Measurements from ENCODE around the gene THBD.
A peak's percentile ranks its signal among the peaks of the same experiment; 100 is the strongest.

Gene THBD

GRCh38 chr20:23087587-23088251, 38.2 kb upstream of the THBD start:
- Histone ChIP-seq H3F3A (ENCODE audit: insufficient read depth, low read length) (no peaks in the 10 kb centered on the region), H3K4me2 (ENCODE audit: low read depth, low read length) (no peak overlapping the region), H3K4me1 (ENCODE audit: low read length) (no peaks in the 10 kb centered on the region), H3K79me2 (ENCODE audit: low read length) (no peaks in the 10 kb centered on the region), H3K9me3 (replicated peaks; ENCODE audit: insufficient read depth, low read length) (no peaks in the 10 kb centered on the region), H4K20me1 (ENCODE audit: insufficient read depth, low read length) (no peaks in the 10 kb centered on the region), H2AFZ (ENCODE audit: low read length) (no peak overlapping the region), H3K36me3 (replicated peaks; ENCODE audit: insufficient read depth, low read length) (no peaks in the 10 kb centered on the region), H3K27me3 (replicated peaks; ENCODE audit: insufficient read depth, low read length) (no peaks in the 10 kb centered on the region), H3K4me3 (ENCODE audit: low read length) (no peak overlapping the region), H3K9me2 (replicated peaks; ENCODE audit: insufficient read depth, low read length) (no peaks in the 10 kb centered on the region), H3K27ac (ENCODE audit: low read length) (no peak overlapping the region), H3K9ac (ENCODE audit: low read length) (no peak overlapping the region)
- no peak for DNase-seq
- TF ChIP-seq CTCF (IDR thresholded peaks at IDR 0.05; ENCODE audit: low read length), result no peak
- TF ChIP-seq EZH2 (optimal IDR thresholded peaks at IDR 0.05; ENCODE audit: low read depth, low read length), result no peak
- no peak for TF ChIP-seq EZH2phosphoT487 (IDR thresholded peaks at IDR 0.05; ENCODE audit: low read length)

DNA sequence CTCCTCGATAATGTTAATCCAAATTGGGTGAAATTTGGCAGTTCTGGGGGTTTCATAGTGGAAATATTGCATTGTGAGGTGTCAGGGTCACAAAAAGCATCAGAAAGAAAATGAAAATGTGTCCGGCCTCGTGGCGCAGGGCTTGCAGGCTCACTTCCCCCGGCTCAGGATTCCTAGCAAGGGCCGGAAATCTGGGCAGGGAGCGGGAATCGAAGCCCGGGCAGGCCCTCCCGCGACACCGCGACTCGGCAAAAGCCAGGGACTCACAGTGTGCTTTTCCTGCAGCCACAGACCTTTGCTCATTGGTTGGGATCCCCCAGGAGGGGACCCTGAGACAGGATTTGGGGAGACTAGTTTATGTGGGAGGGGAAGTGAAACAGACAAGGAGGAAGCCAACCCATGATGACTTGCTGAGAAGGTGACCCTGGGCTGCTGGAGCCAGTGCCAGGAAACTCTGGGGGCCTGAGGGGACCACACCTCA, 37.5 kb upstream of the THBD start:
- no peak for DNase-seq
- Histone ChIP-seq H3K9me3 (replicated peaks; ENCODE audit: insufficient read depth, low read length) (no peaks in the 10 kb centered on the region), H4K20me1 (ENCODE audit: insufficient read depth, low read length) (no peaks in the 10 kb centered on the region), H3K4me2 (ENCODE audit: low read depth, low read length) (peak overlapping the region; percentile 9; the same call in 1 of the 2 replicates), H3F3A (ENCODE audit: insufficient read depth, low read length) (no peaks in the 10 kb centered on the region), H3K36me3 (replicated peaks; ENCODE audit: insufficient read depth, low read length) (no peaks in the 10 kb centered on the region), H3K27me3 (replicated peaks; ENCODE audit: insufficient read depth, low read length) (no peaks in the 10 kb centered on the region), H3K27ac (ENCODE audit: low read length) (no peak overlapping the region), H3K4me3 (ENCODE audit: low read length) (no peak overlapping the region), H3K9me2 (replicated peaks; ENCODE audit: insufficient read depth, low read length) (no peaks in the 10 kb centered on the region), H3K79me2 (ENCODE audit: low read length) (no peaks in the 10 kb centered on the region), H3K4me1 (ENCODE audit: low read length) (no peaks in the 10 kb centered on the region), H3K9ac (ENCODE audit: low read length) (no peak overlapping the region), H2AFZ (ENCODE audit: low read length) (no peak overlapping the region)
- TF ChIP-seq EZH2 (optimal IDR thresholded peaks at IDR 0.05; ENCODE audit: low read depth, low read length) (no peak), CTCF (IDR thresholded peaks at IDR 0.05; ENCODE audit: low read length) (no peak), EZH2phosphoT487 (IDR thresholded peaks at IDR 0.05; ENCODE audit: low read length) (no peak)

GRCh38 chr20:23086056-23086566, 36.6 kb upstream of the THBD start, which contains the start of gene CD93:
Gene CD93, minus strand, starts transcription at chr20:23086324. Its CDS starts 132 bp downstream, at chr20:23086192.
- H3K4me1 ChIP-seq (ENCODE audit: low read length), result no peaks in the 10 kb centered on the region
- H3K79me2 ChIP-seq (ENCODE audit: low read length), result no peaks in the 10 kb centered on the region
- H3K27ac ChIP-seq (ENCODE audit: low read length), result no peak within 1 kb of the TSS
- no peaks in the 10 kb centered on the region for H3K9me3 ChIP-seq (replicated peaks; ENCODE audit: insufficient read depth, low read length)
- no peak within 1 kb of the TSS for H3K9ac ChIP-seq (ENCODE audit: low read length)
- no peak within 1 kb of the TSS for H2AFZ ChIP-seq (ENCODE audit: low read length)
- no peaks in the 10 kb centered on the region for H3K36me3 ChIP-seq (replicated peaks; ENCODE audit: insufficient read depth, low read length)
- no peaks in the 10 kb centered on the region for H4K20me1 ChIP-seq (ENCODE audit: insufficient read depth, low read length)
- H3K4me3 ChIP-seq (ENCODE audit: low read length), result no peak within 1 kb of the TSS
- H3K27me3 ChIP-seq (replicated peaks; ENCODE audit: insufficient read depth, low read length), result no peaks in the 10 kb centered on the region
- H3F3A ChIP-seq (ENCODE audit: insufficient read depth, low read length), result no peaks in the 10 kb centered on the region
- H3K9me2 ChIP-seq (replicated peaks; ENCODE audit: insufficient read depth, low read length), result no peaks in the 10 kb centered on the region
- no peak for DNase-seq
- no peak for TF ChIP-seq EZH2phosphoT487 (IDR thresholded peaks at IDR 0.05; ENCODE audit: low read length)
- peak within 1 kb of the TSS; percentile 9; the same call in 1 of the 2 replicates for H3K4me2 ChIP-seq (ENCODE audit: low read depth, low read length)
